Endometrium (tissue), 2 donors: Measurements from ENCODE around the gene MAP2K2.
"Not testable (repeated sequence)": the region's sequence is repeated elsewhere in the genome, so short reads cannot be mapped to it uniquely, and the experiment has no call there.

Experiments
- FAIRE-seq: peaks from 2 replicates; lab custom pipeline; 2012; peaks lifted over from hg19 to GRCh38; lab: Jason Lieb, UNC
- donor health status: control.
- donor health status: control.

The MAP2K2 gene

DNA sequence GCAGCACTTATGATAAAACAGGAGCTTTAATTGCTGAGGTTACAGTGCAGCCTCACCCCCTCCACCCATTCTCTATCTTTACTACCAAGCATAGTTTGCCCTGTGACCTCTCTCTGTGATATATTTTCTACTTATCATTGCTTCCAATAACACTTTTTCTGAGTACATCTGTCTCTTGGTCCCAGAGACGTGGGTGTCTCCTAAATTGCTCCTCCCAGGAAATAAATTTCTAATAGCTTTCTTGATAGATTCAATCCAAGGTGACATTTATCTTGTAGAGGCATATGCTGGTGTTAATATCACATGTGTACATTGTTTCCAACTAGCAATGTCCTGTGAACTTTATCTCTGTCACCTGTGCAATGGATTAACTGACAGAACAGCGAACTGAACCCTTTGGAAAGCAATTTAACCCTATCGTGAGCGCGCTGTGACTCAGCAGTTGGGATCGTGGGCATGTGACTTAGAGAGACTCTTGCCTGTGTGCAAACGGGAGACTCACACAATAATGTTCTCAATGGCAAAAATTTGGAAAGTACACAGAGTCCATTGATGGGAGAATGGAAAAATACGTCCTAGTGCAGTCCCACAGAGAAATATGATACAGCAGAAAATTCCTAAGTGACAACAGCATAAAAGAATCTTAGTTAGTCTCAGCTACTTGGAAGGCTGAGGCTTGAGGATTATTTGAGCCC is 7.0 kb upstream of the MAP2K2 start:
- no peak for FAIRE-seq

DNA sequence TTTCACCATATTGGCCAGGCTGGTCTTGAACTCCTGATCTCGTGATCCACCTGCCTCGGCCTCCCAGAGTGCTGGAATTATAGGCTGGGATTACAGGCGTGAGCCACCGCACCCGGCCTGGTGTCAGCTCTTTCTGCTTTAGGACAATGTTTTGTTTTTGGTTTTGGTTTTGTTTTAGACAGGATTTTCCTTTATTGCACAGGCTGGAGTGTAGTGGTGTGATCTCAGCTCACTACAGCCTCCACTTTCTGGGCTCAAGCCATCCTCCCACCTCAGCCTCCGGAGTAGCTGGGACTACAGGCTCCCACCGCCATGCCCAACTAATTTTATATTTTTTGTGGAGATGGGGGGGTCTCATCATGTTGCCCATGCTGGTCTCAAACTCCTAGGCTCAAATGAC is 5.1 kb upstream of the MAP2K2 start:
- FAIRE-seq = not testable (repeated sequence)

GRCh38 chr19:4127322-4127721 is 3.4 kb upstream of the MAP2K2 start:
- not testable (repeated sequence) for FAIRE-seq

DNA sequence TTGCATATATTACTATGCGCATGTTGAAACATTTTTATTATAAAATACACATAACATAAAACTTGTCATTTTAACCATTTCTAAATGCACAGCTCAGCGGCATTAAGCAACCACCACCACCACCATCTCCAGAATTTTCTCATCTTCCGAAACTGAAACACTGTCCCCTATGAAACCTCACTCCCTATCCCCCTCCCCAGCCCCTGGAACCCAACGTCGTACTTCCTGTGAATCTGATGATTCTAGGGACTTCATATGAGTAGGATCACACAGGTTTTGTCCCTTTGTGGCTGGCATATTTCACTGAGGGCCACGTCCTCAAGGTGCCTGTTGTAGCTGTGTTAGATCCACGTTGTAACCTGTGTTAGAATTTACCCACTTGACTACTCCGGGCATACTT is 716 bp upstream of the MAP2K2 start:
- FAIRE-seq = no peak

GRCh38 chr19:4122480-4122879 is 1.4 kb downstream of the MAP2K2 start:
- FAIRE-seq = no peak

DNA sequence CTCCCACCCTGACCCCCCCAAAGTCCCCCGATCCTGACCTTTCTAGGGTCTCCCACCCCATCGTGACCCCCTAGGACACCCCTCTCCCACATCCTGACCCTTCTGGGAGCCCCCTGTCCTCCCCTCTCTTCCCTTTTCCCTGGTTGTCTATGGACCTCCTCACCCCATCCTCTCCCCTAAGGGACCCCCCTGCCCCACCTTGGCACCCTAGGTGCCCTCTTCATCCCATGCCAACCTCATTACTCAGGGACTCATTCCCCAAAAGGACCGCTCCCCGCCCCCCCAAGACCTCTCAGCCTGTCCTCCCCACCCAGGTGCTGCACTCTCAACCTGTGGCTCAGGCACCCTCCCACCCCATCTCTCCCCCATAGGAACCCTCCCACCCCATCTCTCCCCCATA is 2.1 kb downstream of the MAP2K2 start:
- FAIRE-seq = no peak

DNA sequence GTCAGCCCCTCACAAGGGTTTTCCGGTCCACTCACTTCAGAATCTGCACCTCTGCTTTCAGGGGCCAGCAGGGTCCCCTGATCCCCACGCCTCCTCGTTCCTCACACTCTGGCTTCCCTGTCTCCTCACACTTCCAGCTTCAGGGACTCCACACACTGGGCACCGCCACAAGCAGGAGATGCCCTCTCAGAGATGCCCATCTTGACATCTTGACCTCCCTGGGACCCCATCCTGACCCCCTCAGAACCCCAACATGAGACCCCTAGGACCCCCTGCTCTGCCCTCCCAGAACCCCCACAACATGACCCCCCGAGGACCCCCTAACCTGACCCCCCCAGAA is 2.7 kb downstream of the MAP2K2 start:
- no peak for FAIRE-seq

DNA sequence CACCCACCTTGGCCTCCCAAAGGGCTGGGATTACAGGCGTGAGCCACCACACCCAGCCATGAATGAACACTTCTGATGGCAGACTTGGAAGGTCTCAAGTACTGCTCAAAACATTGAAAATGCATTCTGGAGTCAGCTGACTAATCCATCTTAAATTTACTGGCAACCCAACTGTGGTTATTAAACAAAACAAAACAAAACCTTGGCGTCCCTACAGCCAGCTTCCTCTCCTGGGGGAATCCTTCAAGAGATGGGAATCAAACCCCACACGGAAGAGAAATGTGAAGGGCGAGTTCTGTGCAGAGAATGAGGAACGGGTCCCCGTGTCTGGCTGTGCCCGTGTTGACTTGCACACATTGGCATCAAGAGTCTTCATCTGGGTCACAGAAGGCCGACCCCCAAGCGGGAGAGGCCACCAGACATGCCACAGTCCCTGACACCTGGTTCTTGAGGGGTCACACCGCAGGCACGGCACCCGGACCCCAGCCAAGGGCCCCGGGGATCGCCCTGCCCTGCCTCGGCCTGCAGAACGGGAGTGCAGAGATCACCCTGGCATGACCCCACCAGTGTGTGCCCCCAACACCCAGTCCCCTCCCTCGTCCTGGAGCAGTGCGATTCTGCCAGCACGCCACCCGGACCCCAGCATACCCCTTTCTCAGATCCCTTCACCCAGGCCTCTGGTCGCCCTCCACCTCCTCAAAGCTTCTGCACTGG is 3.2 kb downstream of the MAP2K2 start:
- no peak for FAIRE-seq

DNA sequence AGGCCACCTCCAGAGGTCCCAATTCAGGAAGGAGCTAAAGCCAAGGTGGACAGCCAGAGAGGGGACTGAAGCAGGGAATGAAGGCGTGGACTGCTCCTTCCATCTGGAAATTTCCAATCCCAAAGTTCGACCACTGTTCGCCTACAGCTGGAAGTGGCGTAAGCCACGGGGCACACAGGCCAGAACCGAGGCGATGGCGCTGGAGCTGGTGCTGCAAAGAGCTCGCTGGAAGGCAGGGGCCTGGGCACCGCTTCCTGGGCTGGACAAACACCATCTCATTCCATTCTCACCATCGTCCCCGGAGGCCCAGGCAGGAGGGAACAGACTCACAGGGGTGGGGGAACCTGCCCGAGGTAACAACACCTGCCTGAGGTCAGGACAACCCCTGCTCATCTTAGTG is 4.2 kb downstream of the MAP2K2 start:
- no peak for FAIRE-seq

GRCh38 chr19:4115818-4116385 is 8.0 kb downstream of the MAP2K2 start:
- no peak for FAIRE-seq

DNA sequence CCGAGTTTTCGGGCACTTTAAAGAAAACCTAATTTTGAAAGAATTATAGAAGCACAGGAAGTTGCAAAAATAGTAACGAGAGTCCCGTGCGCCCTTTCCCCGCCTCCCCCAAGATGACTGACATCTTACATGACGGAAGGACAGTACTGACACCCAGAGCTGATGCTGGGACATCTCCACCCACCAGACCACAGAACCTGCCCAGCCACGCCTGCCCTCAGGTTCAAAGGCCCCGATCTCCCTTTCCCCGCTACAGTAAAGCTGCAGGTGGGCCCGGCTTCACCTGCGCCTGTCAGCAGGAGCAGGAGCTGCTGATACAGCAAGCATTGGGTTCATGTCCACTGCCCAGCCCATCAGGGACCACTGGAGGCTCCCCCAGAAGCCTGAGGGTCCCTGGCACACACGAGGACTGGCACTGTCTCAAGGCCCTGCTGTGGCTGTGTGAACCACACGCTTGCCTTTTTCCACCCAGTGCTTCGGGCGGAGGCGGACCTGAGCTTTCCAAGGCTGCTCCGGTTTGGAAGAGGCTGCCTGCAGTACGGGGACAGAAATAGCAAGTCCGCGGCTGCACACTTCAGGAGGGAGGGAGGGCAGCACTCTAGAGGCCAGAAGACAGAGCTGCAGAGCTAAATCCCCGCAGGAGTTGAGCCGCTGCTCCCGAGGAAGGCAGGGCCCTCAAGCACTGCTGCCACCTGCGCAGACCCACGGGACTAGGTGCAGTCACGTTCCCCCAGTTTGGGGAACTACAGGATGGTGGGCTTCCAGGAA is 8.7 kb downstream of the MAP2K2 start:
- FAIRE-seq = no peak

- FAIRE-seq = no peak
These were observed 9.7 kb downstream of the MAP2K2 start for GRCh38 chr19:4114181-4114580.

- FAIRE-seq = no peak
These were observed 10.4 kb downstream of the MAP2K2 start for GRCh38 chr19:4113398-4114088.

GRCh38 chr19:4112367-4112766 is 11.6 kb downstream of the MAP2K2 start:
- no peak for FAIRE-seq

GRCh38 chr19:4109626-4109945 is 14.3 kb downstream of the MAP2K2 start:
- no peak for FAIRE-seq

GRCh38 chr19:4108767-4109625 is 14.9 kb downstream of the MAP2K2 start:
- no peak for FAIRE-seq

DNA sequence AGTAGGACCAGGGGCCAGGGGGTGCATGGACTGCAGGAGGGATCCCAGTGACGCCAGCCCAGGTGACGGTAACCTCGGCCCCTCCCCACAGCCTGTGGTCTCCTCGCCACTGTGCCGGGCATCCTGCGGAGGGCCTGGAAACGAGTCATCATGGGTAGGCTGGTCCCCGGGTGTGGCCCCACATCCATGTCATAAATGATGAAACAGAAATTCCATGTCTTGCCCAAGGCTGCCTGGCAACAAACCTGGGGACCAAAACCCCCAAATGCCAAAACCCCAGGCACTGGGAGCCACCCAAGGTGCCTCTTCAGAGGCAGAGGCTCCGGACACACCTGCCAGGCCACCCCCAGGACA is 20.9 kb downstream of the MAP2K2 start:
- no peak for FAIRE-seq

- FAIRE-seq = no peak
These were observed 21.4 kb downstream of the MAP2K2 start for GRCh38 chr19:4102339-4103079.

GRCh38 chr19:4101496-4101770 is 22.5 kb downstream of the MAP2K2 start:
- FAIRE-seq = no peak

DNA sequence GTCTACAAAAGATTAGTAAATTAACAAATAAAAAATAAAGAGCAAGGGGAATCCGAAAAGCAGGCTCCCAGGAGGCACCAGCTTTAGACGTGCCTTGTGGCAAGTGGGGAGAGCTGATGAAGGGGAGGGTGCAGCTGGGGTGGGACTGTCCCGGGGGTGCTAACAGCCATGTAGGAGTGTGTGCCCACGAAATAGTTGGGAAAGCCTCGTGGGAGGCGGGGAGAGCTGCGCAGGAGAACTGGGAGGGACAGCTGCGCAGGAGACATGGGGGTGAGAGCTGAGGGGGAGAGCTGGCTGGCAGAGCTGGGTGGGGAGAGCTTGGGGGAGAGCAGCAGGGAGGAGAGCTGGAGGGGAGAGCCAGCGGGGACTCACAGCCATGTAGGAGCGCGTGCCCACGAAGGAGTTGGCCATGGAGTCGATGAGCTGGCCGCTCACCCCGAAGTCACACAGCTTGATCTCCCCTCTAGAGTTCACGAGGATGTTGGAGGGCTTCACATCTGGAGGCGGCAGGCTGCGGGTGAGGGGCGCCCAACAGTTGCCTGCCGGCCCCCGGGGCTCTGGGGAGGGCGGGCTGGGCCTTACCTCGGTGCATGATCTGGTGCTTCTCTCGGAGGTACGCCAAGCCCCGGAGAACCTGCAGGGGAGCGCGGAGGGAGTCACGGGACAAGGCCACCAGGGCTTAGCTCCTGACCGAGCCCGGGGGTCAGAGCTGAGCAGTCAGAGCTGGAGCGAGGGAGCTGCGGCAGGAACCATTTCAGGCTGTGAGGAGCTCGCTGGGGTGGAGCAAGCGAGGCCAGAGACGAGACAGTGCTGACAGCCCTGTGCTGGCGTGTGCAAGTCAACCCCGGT is 23.1 kb downstream of the MAP2K2 start:
- no peak for FAIRE-seq
